PFSK-1 (cell line): ENCODE results near the gene HDGFL2.

Source experiments
- FOXP2 ChIP-seq: optimal IDR thresholded peaks from 2 replicates; pipeline ENCODE3; 2011; ENCODE audit warnings: borderline replicate concordance, control low read depth, inconsistent platforms; ENCODE audit not compliant: insufficient read depth; ENCODE audit errors: extremely low read length, extremely low read depth
- POLR2AphosphoS5 ChIP-seq: IDR thresholded peaks from 2 replicates; pipeline ENCODE4 v1.6.1; 2012; ENCODE audit warnings: low read depth, mild to moderate bottlenecking, control low read depth, low read length, moderate library complexity
- REST ChIP-seq, 2 experiments: IDR thresholded peaks; 2 replicates each; pipeline versions ENCODE4 v1.6.1 to v1.8.0; 2011 to 2012; ENCODE audit warnings: low read depth in 2 of 2, low read length in 2 of 2, control low read depth in 1 of 2, inconsistent platforms in 1 of 2, mild to moderate bottlenecking in 1 of 2, moderate library complexity in 1 of 2; ENCODE audit not compliant: insufficient read depth in 1 of 2
- SIN3A ChIP-seq: IDR thresholded peaks from 2 replicates; pipeline ENCODE4 v1.6.1; 2012; ENCODE audit warnings: mild to moderate bottlenecking, low read length, moderate library complexity, borderline replicate concordance; ENCODE audit not compliant: insufficient read depth
- TAF1 ChIP-seq: IDR thresholded peaks from 2 replicates; pipeline ENCODE4 v1.6.1; 2012; ENCODE audit warnings: low read length, control low read depth, borderline replicate concordance; ENCODE audit not compliant: insufficient read depth

Gene HDGFL2

GRCh38 chr19:4543842-4544647 is 71.9 kb downstream of the HDGFL2 start:
- TF ChIP-seq SIN3A (no peak), POLR2AphosphoS5 (no peak), TAF1 (no peak), FOXP2 (no peak), REST (IDR thresholded peaks at IDR 0.05; ENCODE audit: insufficient read depth in 1 of 2, low read depth in 2 of 2, low read length in 2 of 2) (no peak)

GRCh38 chr19:4547303-4548237 is 75.5 kb downstream of the HDGFL2 start:
- TF ChIP-seq FOXP2, result no peak
- TF ChIP-seq TAF1, result no peak
- TF ChIP-seq SIN3A, result no peak
- no peak for TF ChIP-seq REST (IDR thresholded peaks at IDR 0.05; ENCODE audit: insufficient read depth in 1 of 2, low read depth in 2 of 2, low read length in 2 of 2)
- TF ChIP-seq POLR2AphosphoS5, result no peak

- no peak for TF ChIP-seq TAF1
- TF ChIP-seq FOXP2, result no peak
- no peak for TF ChIP-seq POLR2AphosphoS5
- no peak for TF ChIP-seq REST (IDR thresholded peaks at IDR 0.05; ENCODE audit: insufficient read depth in 1 of 2, low read depth in 2 of 2, low read length in 2 of 2)
- no peak for TF ChIP-seq SIN3A
Observed at GRCh38 chr19:4548238-4548584, 76.1 kb downstream of the HDGFL2 start.

GRCh38 chr19:4550018-4550417 is 77.9 kb downstream of the HDGFL2 start:
- TF ChIP-seq SIN3A, result no peak
- TF ChIP-seq FOXP2, result no peak
- no peak for TF ChIP-seq POLR2AphosphoS5
- TF ChIP-seq TAF1, result no peak
- no peak for TF ChIP-seq REST (IDR thresholded peaks at IDR 0.05; ENCODE audit: insufficient read depth in 1 of 2, low read depth in 2 of 2, low read length in 2 of 2)
